Measurements from ENCODE around the gene FAM219A. TPM values are rescaled to one million over a fixed set of nuclear protein-coding genes. Genes with fewer than 3 reads are reported as not detected.

Gene FAM219A
- total RNA-seq, 4 donors from 2014 or later: 6.6 to 14.3 (median 10.5) TPM

DNA sequence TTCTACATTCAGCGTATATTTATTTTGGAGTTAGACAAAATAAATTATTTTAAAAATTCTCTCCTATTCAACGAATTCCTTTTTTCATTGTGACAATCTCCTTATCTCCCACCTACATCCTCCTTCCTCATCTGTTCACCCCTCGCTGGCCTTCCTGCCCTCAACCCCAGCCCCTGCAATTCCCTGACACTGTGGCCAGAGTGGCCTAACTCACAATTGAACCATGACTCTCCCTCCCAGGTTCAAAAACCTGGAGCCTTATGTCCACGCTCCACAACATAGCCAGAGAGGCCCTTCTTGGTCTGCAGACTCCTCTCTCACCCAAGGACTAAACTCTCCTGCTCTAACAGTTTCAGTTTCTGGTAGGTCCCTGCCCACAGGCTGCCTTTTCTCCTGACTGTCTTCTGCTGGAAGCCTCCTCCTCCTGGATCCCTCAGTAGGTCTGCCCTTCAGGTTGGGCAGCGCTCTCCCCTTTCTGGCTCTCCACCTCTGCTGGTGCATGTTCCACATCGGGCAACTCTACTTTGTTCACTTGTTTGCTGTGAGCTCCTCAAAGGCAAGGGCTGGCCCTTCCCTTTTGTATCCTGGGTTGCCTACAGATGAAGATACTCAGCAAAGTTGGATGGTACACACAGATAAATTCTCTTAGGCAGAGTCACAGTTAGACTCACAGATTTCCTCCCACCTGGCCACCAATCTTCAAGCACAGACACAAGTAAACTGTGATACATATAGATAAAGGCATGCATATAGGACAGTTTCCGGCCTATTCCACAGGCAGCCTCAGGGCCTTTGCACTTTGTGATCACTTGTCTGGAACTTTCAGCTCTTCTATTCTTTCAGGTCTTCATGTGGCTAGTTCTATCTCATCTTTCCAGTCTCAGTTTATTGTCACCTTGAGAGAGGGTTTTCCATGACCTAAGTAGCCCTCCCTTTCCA is 61.8 kb downstream of the FAM219A start:
- intact Hi-C loops (cut with DNase I): no loop called here
- 78 to 83% methylated on average over 7 of the region's 7 CpGs for WGBS, 2 donors
- no peak for DNase-seq

DNA sequence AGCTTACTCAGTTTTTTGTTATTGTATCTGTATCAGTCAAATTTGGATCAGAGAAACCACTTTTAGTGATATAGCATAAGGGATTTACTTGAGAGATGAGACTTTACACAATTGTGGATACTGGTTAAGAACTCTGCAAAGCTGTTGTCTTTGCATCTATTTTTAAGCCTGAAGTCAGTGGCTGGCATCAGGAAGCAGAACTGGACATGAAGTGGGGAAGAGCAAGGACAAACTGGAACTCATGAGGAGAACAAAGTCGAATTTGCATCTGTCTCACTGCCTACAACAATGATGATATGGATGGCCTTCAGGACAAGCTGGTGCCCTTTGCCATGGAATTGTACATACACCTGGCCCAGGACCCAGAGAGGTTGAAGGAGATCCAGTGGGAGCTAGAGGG is 65.9 kb downstream of the FAM219A start:
- DNase-seq: no peak
- H3K27ac ChIP-seq: no peak overlapping the region
- 42 to 65% methylated on average over 1 of the region's 1 CpG for WGBS, 2 donors
- peaks cover 0 to 3% of the 10 kb centered on the region in 2 donors for H3K36me3 ChIP-seq
- H3K9me3 ChIP-seq: no peaks in the 10 kb centered on the region
- intact Hi-C loops (cut with DNase I): no loop called here
- no peaks in the 10 kb centered on the region for H3K27me3 ChIP-seq
- TF ChIP-seq, protein P1, sequence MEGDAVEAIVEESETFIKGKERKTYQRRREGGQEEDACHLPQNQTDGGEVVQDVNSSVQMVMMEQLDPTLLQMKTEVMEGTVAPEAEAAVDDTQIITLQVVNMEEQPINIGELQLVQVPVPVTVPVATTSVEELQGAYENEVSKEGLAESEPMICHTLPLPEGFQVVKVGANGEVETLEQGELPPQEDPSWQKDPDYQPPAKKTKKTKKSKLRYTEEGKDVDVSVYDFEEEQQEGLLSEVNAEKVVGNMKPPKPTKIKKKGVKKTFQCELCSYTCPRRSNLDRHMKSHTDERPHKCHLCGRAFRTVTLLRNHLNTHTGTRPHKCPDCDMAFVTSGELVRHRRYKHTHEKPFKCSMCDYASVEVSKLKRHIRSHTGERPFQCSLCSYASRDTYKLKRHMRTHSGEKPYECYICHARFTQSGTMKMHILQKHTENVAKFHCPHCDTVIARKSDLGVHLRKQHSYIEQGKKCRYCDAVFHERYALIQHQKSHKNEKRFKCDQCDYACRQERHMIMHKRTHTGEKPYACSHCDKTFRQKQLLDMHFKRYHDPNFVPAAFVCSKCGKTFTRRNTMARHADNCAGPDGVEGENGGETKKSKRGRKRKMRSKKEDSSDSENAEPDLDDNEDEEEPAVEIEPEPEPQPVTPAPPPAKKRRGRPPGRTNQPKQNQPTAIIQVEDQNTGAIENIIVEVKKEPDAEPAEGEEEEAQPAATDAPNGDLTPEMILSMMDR (IDR thresholded peaks at IDR 0.05): no peak
- TF ChIP-seq POLR2A (IDR thresholded peaks at IDR 0.05): no peak
- H3K4me3 ChIP-seq (replicated peaks in 1 of 3): no peak overlapping the region
- H3K4me1 ChIP-seq: peaks cover 0 to 6% of the 10 kb centered on the region in 2 donors

More for the DNA sequence above, 61.8 kb downstream of the FAM219A start:
- no peaks in the 10 kb centered on the region for H3K4me1 ChIP-seq
- TF ChIP-seq, protein P1 (IDR thresholded peaks at IDR 0.05): no peak
- TF ChIP-seq POLR2A (IDR thresholded peaks at IDR 0.05): no peak
- no peaks in the 10 kb centered on the region for H3K9me3 ChIP-seq
- H3K36me3 ChIP-seq: peaks cover 12 to 16% of the 10 kb centered on the region in 2 donors
- no peak overlapping the region for H3K27ac ChIP-seq
- H3K27me3 ChIP-seq: no peaks in the 10 kb centered on the region
- no peak overlapping the region for H3K4me3 ChIP-seq (replicated peaks in 1 of 3)

DNA sequence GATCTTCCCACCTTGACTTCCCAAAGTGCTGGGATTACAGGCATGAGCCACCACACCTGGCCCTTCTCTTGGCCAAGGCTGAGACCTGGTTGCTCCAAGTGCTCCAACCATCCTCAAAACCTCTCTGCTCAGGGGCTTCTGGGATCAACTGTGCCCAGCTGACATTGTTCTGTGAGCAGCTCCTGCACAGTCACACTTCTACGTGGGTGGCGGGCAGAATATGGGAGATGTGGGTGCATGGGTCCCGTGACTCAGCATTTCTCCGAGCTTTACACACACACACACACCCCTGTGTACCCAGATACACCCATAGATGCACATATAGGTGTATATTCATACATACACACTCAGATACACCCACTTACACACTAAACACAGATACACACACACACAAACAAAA is 71.1 kb downstream of the FAM219A start:
- no peak for TF ChIP-seq POLR2A (IDR thresholded peaks at IDR 0.05)
- TF ChIP-seq, protein P1 (IDR thresholded peaks at IDR 0.05): no peak
- no peaks in the 10 kb centered on the region for H3K9me3 ChIP-seq
- no peaks in the 10 kb centered on the region for H3K36me3 ChIP-seq
- H3K27ac ChIP-seq: no peak overlapping the region
- 90 to 95% methylated on average over 4 of the region's 4 CpGs for WGBS, 2 donors
- no peak for DNase-seq
- peaks cover 0 to 6% of the 10 kb centered on the region in 2 donors for H3K4me1 ChIP-seq
- no peaks in the 10 kb centered on the region for H3K27me3 ChIP-seq
- intact Hi-C loops (cut with DNase I): no loop called here
- H3K4me3 ChIP-seq (replicated peaks in 1 of 3): no peak overlapping the region

DNA sequence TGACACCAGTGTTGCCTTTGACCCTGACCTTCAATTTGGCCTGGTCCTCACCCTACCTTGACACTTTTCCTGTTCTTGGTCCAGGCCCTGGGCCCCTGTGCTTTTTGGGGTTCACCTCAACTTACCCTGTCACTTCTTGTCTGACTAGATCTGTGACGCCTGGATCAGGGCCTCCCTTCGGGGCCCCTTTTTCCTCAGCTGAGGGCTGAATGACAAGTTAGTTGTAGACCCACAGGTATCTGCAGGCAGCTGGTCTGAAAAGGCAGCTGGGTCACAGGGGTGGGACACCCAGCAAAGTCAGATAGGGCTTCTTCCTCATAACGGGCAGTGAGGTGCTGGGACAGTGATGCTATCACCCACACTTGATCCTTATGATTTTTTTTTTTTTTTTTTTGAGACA is 71.7 kb downstream of the FAM219A start:
- WGBS, 2 donors: 89 to 96% methylated on average over 3 of the region's 3 CpGs

More for the DNA sequence above, 71.7 kb downstream of the FAM219A start:
- Histone ChIP-seq H3K4me1 (peaks cover 0 to 6% of the 10 kb centered on the region in 2 donors), H3K27me3 (no peaks in the 10 kb centered on the region), H3K27ac (no peak overlapping the region), H3K9me3 (no peaks in the 10 kb centered on the region), H3K4me3 (replicated peaks in 1 of 3) (no peak overlapping the region), H3K36me3 (no peaks in the 10 kb centered on the region)
- intact Hi-C loops (cut with DNase I): no loop called here
- DNase-seq: no peak
- TF ChIP-seq, protein P1 (IDR thresholded peaks at IDR 0.05): no peak
- TF ChIP-seq POLR2A (IDR thresholded peaks at IDR 0.05): no peak
